ENCODE measurements around the gene ARL15. TPM values are rescaled to one million over a fixed set of nuclear protein-coding genes. Genes with fewer than 3 reads are reported as not detected.

ARL15 gene
- total RNA-seq, 1 experiment from 2014 or later = 13.0 TPM

DNA sequence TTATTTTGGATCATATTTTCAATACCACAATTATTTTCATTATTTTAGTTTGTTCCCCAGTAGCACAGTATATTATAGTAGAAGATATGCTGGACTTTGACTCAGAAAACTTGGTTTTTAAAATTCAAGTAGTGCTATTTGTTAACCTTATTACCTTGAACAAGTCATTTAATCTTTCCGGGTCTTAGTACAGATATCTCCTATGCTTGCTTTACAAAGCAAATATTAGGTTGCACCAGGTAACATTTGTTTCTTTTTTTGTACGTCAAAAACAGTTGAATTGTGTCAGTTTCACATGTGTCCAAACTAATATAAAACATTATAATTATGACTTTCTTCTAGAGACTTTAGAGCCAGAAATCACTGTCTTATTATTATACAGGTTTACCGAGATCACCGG is 338.1 kb downstream of the ARL15 start:
- no peak overlapping the region for H2BK12ac ChIP-seq (ENCODE audit: insufficient read length, low read depth, low read length)
- H3K27ac ChIP-seq (ENCODE audit: insufficient read length, low read depth, low read length) = no peak overlapping the region
- H3K9ac ChIP-seq (ENCODE audit: extremely low read depth, insufficient read length, low read length) = no peak overlapping the region
- H3K79me1 ChIP-seq (ENCODE audit: insufficient read depth, low read depth, low read length, poor library complexity, severe bottlenecking) = no peaks in the 10 kb centered on the region
- no peak overlapping the region for H3K4me2 ChIP-seq (ENCODE audit: insufficient read depth, insufficient read length, low read length)
- no peak overlapping the region for H4K5ac ChIP-seq (ENCODE audit: insufficient read length, low read depth, low read length)
- no peak overlapping the region for H3K14ac ChIP-seq (ENCODE audit: insufficient read depth, low read length)
- no peaks in the 10 kb centered on the region for H3K23me2 ChIP-seq (ENCODE audit: insufficient read length, low read depth, low read length, poor library complexity, severe bottlenecking)
- no peak for TF ChIP-seq CTCF (conservative IDR thresholded peaks at IDR 0.05)
- H2AFZ ChIP-seq (ENCODE audit: low read length) = no peak overlapping the region
- no peak for DNase-seq
- Mint-ChIP-seq H3K4me1 (peaks cover 5 to 6% of the 10 kb centered on the region in 2 experiments), H3K36me3 (ENCODE audit: insufficient read depth in 1 of 3, low read depth in 3 of 3) (no peaks in the 10 kb centered on the region), H3K27ac (0 out of 7 replicates have a peak overlapping the region, but pooled peaks of 1 of the 3 experiments have one; percentile 35), H3K9me3 (no peaks in the 10 kb centered on the region), H3K4me3 (no peak overlapping the region), H3K27me3 (ENCODE audit: low read depth) (no peaks in the 10 kb centered on the region)
- no peak overlapping the region for H3T11ph ChIP-seq (ENCODE audit: low read length)
- no peak overlapping the region for H2BK5ac ChIP-seq (ENCODE audit: insufficient read length, low read length)
- no peaks in the 10 kb centered on the region for H3K79me2 ChIP-seq (ENCODE audit: insufficient read depth, low read length)
- H3K23ac ChIP-seq (ENCODE audit: insufficient read length, low read depth, low read length) = no peak overlapping the region
- H4K20me1 ChIP-seq (ENCODE audit: control insufficient read depth, insufficient read depth, insufficient read length) = no peaks in the 10 kb centered on the region
- no CpG with 5 or more reads among the region's 4 CpGs for WGBS (ENCODE audit: extremely low coverage, insufficient read length, low lambda C conversion rate)
- no peaks in the 10 kb centered on the region for H3K27me3 ChIP-seq (ENCODE audit: insufficient read depth, low read length)
- H4K91ac ChIP-seq (ENCODE audit: insufficient read length, low read depth, low read length) = no peak overlapping the region
- no peak overlapping the region for H3K18ac ChIP-seq (ENCODE audit: insufficient read length, low read depth, low read length)
- H3K4ac ChIP-seq (ENCODE audit: low read depth, low read length) = no peak overlapping the region
- H2AK5ac ChIP-seq (ENCODE audit: insufficient read length, low read length) = no peak overlapping the region
- no peak overlapping the region for H2BK20ac ChIP-seq (ENCODE audit: low read depth, low read length, poor library complexity, severe bottlenecking)
- no peak overlapping the region for H2BK15ac ChIP-seq (ENCODE audit: low read depth, low read length)
- no peak overlapping the region for H2BK120ac ChIP-seq (ENCODE audit: low read depth, low read length, poor library complexity, severe bottlenecking)
- no peak overlapping the region for H3K56ac ChIP-seq (ENCODE audit: insufficient read length, low read depth, low read length)
- H3K9me3 ChIP-seq (ENCODE audit: control insufficient read depth, low read depth, low read length) = no peaks in the 10 kb centered on the region
- no peaks in the 10 kb centered on the region for H3K4me1 ChIP-seq (ENCODE audit: insufficient read depth, low read length)
- H4K8ac ChIP-seq (replicated peaks; ENCODE audit: insufficient read length, low read depth, low read length) = no peak overlapping the region
